GM12878 (cell line): ENCODE measurements around the gene CFAP57. TPM values are rescaled to one million over a fixed set of nuclear protein-coding genes. Genes with fewer than 3 reads are reported as not detected.

ENCODE experiments used
- ATAC-seq: fragments of 200-7000 bp; cut with Tn5 transposase; 3 replicates; pipeline ENCODE4 v1.9.1; 2020; ENCODE audit warnings: mild to moderate bottlenecking, moderate library complexity
- BruUV-seq: library from RNA; stranded (reverse); fragments of 400-500 nt; replicated peaks from 2 replicates; lab custom pipeline; 2021; lab: Mats Ljungman, UMichigan
- CTCF ChIA-PET: fragments of 300-600 bp; sonication (Branson Sonifier 250); formaldehyde crosslinking; extraction: SDS; loops from one replicate; lab custom pipeline; 2021; ENCODE audit warnings: inconsistent platforms; lab: Yijun Ruan, JAX
- POLR2A ChIA-PET: fragments of 350-600 bp; formaldehyde crosslinking; extraction: SDS; loops from one replicate; lab custom pipeline; 2021; ENCODE audit warnings: inconsistent platforms; lab: Charles Lee
- RAD21 ChIA-PET: fragments of 300-600 bp; sonication (Branson Sonifier 250); formaldehyde crosslinking; loops from one replicate; lab custom pipeline; 2023; ENCODE audit warnings: antibody characterized with exemption; ENCODE audit not compliant: unreplicated experiment; lab: Charles Lee
- SMC1A ChIA-PET: fragments of 300-600 bp; sonication (Branson Sonifier 250); formaldehyde crosslinking; loops from one replicate; lab custom pipeline; 2023; ENCODE audit not compliant: unreplicated experiment, uncharacterized antibody; lab: Charles Lee
- DNase-seq: peaks from one replicate; pipeline ENCODE4 v3.0.0-alpha.2; 2011; ENCODE audit warnings: low read depth, low spot score
- FAIRE-seq: peaks from 3 replicates; lab custom pipeline; 2011; peaks lifted over from hg19 to GRCh38; lab: Jason Lieb, UNC
- H2AFZ ChIP-seq: 2 replicates; pipeline ENCODE4 v1.6.0; 2011; ENCODE audit warnings: low read depth, low read length, control low read depth; ENCODE audit not compliant: control insufficient read depth
- H3K27ac ChIP-seq: 2 replicates; pipeline ENCODE4 v1.5.1; 2011; ENCODE audit warnings: control low read depth; ENCODE audit not compliant: control insufficient read depth, insufficient read depth
- H3K27me3 ChIP-seq, 2 experiments: replicated peaks in 1 of 2; 2 replicates each; pipeline versions ENCODE4 v1.6.0 to v1.6.1; 2011; ENCODE audit warnings: low read length in 1 of 2; ENCODE audit not compliant: control insufficient read depth in 2 of 2, insufficient read depth in 2 of 2
- H3K36me3 ChIP-seq, 2 experiments: 2 replicates each; pipeline ENCODE4 v1.5.1; 2011; ENCODE audit warnings: low read length in 1 of 2; ENCODE audit not compliant: control insufficient read depth in 2 of 2, insufficient read depth in 2 of 2
- H3K4me1 ChIP-seq: 2 replicates; pipeline ENCODE4 v1.6.1; 2011; ENCODE audit warnings: mild to moderate bottlenecking, low read length, moderate library complexity, mixed read lengths; ENCODE audit not compliant: control insufficient read depth, insufficient read depth
- H3K4me2 ChIP-seq: 2 replicates; pipeline ENCODE4 v1.6.0; 2011; ENCODE audit warnings: control low read depth; ENCODE audit not compliant: control insufficient read depth, insufficient read depth
- H3K4me3 ChIP-seq: fragments of 200-600 bp; sonication (generic); 2 replicates; pipeline ENCODE4 v1.5.1; 2016
- H3K79me2 ChIP-seq: 2 replicates; pipeline ENCODE4 v1.6.0; 2011; ENCODE audit warnings: low read length; ENCODE audit not compliant: control insufficient read depth, insufficient read depth
- H3K9ac ChIP-seq: 2 replicates; pipeline ENCODE4 v1.8.0; 2011; ENCODE audit warnings: low read length, control low read depth, mixed read lengths; ENCODE audit not compliant: control insufficient read depth, insufficient read depth
- H3K9me3 ChIP-seq: replicated peaks from 3 replicates; pipeline ENCODE4 v1.5.1; 2011; ENCODE audit warnings: mild to moderate bottlenecking, low read length; ENCODE audit not compliant: control insufficient read depth, insufficient read depth
- H4K20me1 ChIP-seq: 2 replicates; pipeline ENCODE4 v1.6.0; 2011; ENCODE audit not compliant: control insufficient read depth, insufficient read depth
- CHD2 ChIP-seq: IDR thresholded peaks from 2 replicates; pipeline ENCODE4 v1.6.1; 2011; ENCODE audit warnings: low read depth, low read length, improper control_type of control experiment, borderline replicate concordance
- EP300 ChIP-seq, 2 experiments: fragments of 150-350 bp in 1 of 2; IDR thresholded peaks; 2 replicates each; pipeline ENCODE4 v1.6.1; 2011 to 2012; ENCODE audit warnings: low read depth in 2 of 2, low read length in 2 of 2, borderline replicate concordance in 1 of 2, improper control_type of control experiment in 1 of 2, inconsistent platforms in 1 of 2; ENCODE audit not compliant: control insufficient read depth in 1 of 2
- EZH2 ChIP-seq: IDR thresholded peaks from 2 replicates; pipeline ENCODE4 v1.6.1; 2012; ENCODE audit warnings: low read depth, mild to moderate bottlenecking, control low read depth, inconsistent platforms, low read length, borderline replicate concordance; ENCODE audit not compliant: control insufficient read depth
- HDAC6 ChIP-seq: fragments of 200-600 bp; sonication (generic); IDR thresholded peaks from one replicate; pipeline ENCODE4 v1.8.0; 2017; ENCODE audit warnings: antibody characterized with exemption; ENCODE audit not compliant: unreplicated experiment
- KLF5 ChIP-seq: fragments of 450-650 bp; IDR thresholded peaks from 2 replicates; pipeline ENCODE4 v1.6.1; 2014; ENCODE audit warnings: mild to moderate bottlenecking; ENCODE audit not compliant: partially characterized antibody
- NFYB ChIP-seq: IDR thresholded peaks from 2 replicates; pipeline ENCODE4 v1.6.1; 2011; ENCODE audit warnings: low read depth, mild to moderate bottlenecking, low read length, improper control_type of control experiment, moderate library complexity; ENCODE audit not compliant: insufficient read depth
- NR2C1 ChIP-seq: fragments of 450-650 bp; IDR thresholded peaks from 2 replicates; pipeline ENCODE4 v1.6.1; 2017; ENCODE audit warnings: antibody characterized with exemption, mild to moderate bottlenecking, moderate library complexity
- STAT3 ChIP-seq: IDR thresholded peaks from 2 replicates; pipeline ENCODE4 v1.6.1; 2011; ENCODE audit warnings: low read depth, low read length, improper control_type of control experiment
- SUZ12 ChIP-seq: fragments of 200-600 bp; sonication (generic); IDR thresholded peaks from one replicate; pipeline ENCODE4 v1.6.1; 2018; ENCODE audit warnings: antibody characterized with exemption, mild to moderate bottlenecking; ENCODE audit not compliant: unreplicated experiment
- WRNIP1 ChIP-seq: IDR thresholded peaks from 2 replicates; pipeline ENCODE4 v1.6.1; 2011; ENCODE audit warnings: low read depth, low read length, improper control_type of control experiment, borderline replicate concordance
- ZNF622 ChIP-seq: fragments of 450-650 bp; IDR thresholded peaks from 2 replicates; pipeline ENCODE4 v1.6.1; 2017; ENCODE audit warnings: mild to moderate bottlenecking, inconsistent platforms
- ZZZ3 ChIP-seq: IDR thresholded peaks from 2 replicates; pipeline ENCODE4 v1.6.1; 2011; ENCODE audit warnings: low read depth; ENCODE audit not compliant: control insufficient read depth, insufficient read length
- WGBS: methylation state at CpG from one replicate; pipeline ENCODE4 v1.1.6; 2016; ENCODE audit warnings: low lambda C conversion rate; ENCODE audit not compliant: insufficient replicate concordance, insufficient coverage; ENCODE audit errors: missing lambda C conversion rate; 5-methylcytosine and 5-hydroxymethylcytosine counted together
- in situ Hi-C: fragments of 300-500 bp; cut with MboI; formaldehyde crosslinking; loops from 9 replicates; pipeline ENCODE4 v1.14.3; 2018; ENCODE audit warnings: mixed read lengths
- intact Hi-C: fragments of 100-400 bp; cut with micrococcal nuclease; formaldehyde crosslinking; loops from one replicate; pipeline ENCODE4 v1.14.2; 2022; ENCODE audit not compliant: unreplicated experiment
- polyA plus RNA-seq, 11 experiments: library from polyadenylated mRNA; depleted of rRNA in 4 of 11; unstranded in 6 of 11; stranded (reverse) in 5 of 11; fragments of >200 nt; fragmentation: Nextera tagmentation in 4 of 11; fragmentation: Illumina TruSeq in 1 of 11; extraction: Ambion mirVana in 4 of 11; extraction: Trizol in 1 of 11; gene quantifications; 1 replicate in 1 of 11; 2 replicates in 10 of 11; pipeline versions ENCODE4 v1.2.1 to v1.2.3, GENCODE V29; 2011 to 2016; ENCODE audit warnings: inconsistent platforms in 2 of 11, missing spikeins in 2 of 11, low read depth in 1 of 11
- total RNA-seq, 4 experiments: library from RNA; depleted of rRNA in 3 of 4; stranded (reverse); fragments of >200 nt in 3 of 4; fragmentation: Illumina TruSeq in 1 of 4; extraction: Trizol in 1 of 4; gene quantifications; 2 replicates each; pipeline versions ENCODE4 v1.2.1 to v1.2.3, GENCODE V29; 2013 to 2021
- TF ChIP-seq, protein P1 (sequence below): fragments of 150-350 bp; IDR thresholded peaks from 2 replicates; pipeline ENCODE4 v1.6.1; 2016; ENCODE audit warnings: low read depth, low read length
- TF ChIP-seq, protein P2 (sequence below): fragments of 150-350 bp; IDR thresholded peaks from 2 replicates; pipeline ENCODE4 v1.6.1; 2014; ENCODE audit warnings: mild to moderate bottlenecking, low read depth, low read length
- TF ChIP-seq, protein P3 (sequence below): fragments of 450-650 bp; IDR thresholded peaks from 2 replicates; pipeline ENCODE4 v1.6.1; 2017; ENCODE audit warnings: mild to moderate bottlenecking

CFAP57 gene
- total and polyA plus RNA-seq, 10 of the 15 experiments (the other 5 are each of a cell fraction or from before 2014, with no cell fraction given): 0.45 to 4.8 (median 1.3) TPM

DNA sequence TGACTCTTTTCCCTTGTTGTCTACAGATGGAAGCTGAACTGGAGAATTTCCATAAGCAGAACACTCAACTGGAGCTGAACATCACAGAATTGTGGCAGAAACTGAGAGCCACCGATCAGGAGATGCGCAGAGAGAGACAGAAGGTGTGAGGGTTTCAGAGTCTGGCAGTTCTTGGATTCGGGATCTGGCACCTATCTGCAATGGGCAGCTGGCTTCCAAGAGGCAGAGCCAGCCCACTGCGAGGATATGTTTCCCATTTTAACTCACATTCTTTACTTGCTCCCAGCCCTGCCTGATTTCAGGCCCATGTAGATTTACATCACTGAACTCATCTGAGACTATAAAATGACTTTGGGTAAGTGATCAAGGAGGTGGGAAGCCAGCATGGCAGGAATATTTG is 60.4 kb downstream of the CFAP57 start (continued):
- TF ChIP-seq, protein P1, sequence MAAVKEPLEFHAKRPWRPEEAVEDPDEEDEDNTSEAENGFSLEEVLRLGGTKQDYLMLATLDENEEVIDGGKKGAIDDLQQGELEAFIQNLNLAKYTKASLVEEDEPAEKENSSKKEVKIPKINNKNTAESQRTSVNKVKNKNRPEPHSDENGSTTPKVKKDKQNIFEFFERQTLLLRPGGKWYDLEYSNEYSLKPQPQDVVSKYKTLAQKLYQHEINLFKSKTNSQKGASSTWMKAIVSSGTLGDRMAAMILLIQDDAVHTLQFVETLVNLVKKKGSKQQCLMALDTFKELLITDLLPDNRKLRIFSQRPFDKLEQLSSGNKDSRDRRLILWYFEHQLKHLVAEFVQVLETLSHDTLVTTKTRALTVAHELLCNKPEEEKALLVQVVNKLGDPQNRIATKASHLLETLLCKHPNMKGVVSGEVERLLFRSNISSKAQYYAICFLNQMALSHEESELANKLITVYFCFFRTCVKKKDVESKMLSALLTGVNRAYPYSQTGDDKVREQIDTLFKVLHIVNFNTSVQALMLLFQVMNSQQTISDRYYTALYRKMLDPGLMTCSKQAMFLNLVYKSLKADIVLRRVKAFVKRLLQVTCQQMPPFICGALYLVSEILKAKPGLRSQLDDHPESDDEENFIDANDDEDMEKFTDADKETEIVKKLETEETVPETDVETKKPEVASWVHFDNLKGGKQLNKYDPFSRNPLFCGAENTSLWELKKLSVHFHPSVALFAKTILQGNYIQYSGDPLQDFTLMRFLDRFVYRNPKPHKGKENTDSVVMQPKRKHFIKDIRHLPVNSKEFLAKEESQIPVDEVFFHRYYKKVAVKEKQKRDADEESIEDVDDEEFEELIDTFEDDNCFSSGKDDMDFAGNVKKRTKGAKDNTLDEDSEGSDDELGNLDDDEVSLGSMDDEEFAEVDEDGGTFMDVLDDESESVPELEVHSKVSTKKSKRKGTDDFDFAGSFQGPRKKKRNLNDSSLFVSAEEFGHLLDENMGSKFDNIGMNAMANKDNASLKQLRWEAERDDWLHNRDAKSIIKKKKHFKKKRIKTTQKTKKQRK: no peak
- no peak for TF ChIP-seq ZNF622
- TF ChIP-seq EZH2: no peak
- TF ChIP-seq ZZZ3: no peak

DNA sequence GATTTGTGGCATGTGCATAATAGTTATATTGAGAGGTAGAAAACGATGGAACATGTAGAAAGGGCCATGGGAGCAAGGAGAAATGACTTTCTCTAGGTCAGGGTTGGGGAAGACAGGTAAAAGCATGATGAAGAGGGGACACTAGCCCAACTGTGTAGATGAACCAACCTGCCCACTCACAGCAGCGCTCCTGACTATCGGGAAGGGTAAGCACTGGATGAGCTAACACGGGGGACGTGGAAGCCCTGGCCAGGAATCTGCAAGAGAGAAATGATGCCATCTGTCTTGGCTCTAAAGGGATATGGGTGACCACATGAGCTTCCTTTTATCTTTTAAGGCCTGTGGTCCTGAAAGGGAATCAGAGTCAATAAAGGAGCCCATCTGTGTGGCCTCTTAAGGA is 61.5 kb downstream of the CFAP57 start:
- Histone ChIP-seq H3K4me3 (no peak overlapping the region), H3K9ac (no peak overlapping the region), H3K36me3 (peaks cover 3 to 6% of the 10 kb centered on the region in 2 experiments; a peak in 2 of 4 replicates), H3K4me2 (no peak overlapping the region), H3K27ac (no peak overlapping the region), H3K79me2 (no peaks in the 10 kb centered on the region), H3K4me1 (peaks cover 5% of the 10 kb centered on the region), H3K27me3 (no peaks in the 10 kb centered on the region), H2AFZ (no peak overlapping the region), H4K20me1 (no peaks in the 10 kb centered on the region), H3K9me3 (no peaks in the 10 kb centered on the region)
- ChIA-PET SMC1A (interaction anchor here (0.8 kb wide), 1 partner anchor 124 kb away, joined by 4 read pairs; no protein-coding TSS in a partner anchor), RAD21 (interaction anchor here (1.5 kb wide), 1 partner anchor 181 kb away, joined by 4 read pairs; no protein-coding TSS in a partner anchor), CTCF (interaction anchor here (1.0 to 1.1 kb wide), 2 partner anchors 156 to 181 kb away, joined by 3 to 4 read pairs; partner anchors contain the start of genes MED8 and SZT2), POLR2A (interaction anchor here (0.6 kb wide), 1 partner anchor 292 kb away, joined by 4 read pairs; no protein-coding TSS in a partner anchor)
- WGBS: 91% methylated on average over 5 of the region's 5 CpGs
- in situ Hi-C loops: no loop called here
- intact Hi-C loops: no loop called here
- no peak for DNase-seq
- no peak for FAIRE-seq
- ATAC-seq: no peak
- TSS peak; percentile 41 for BruUV-seq
- TF ChIP-seq HDAC6: no peak
- TF ChIP-seq, protein P2, sequence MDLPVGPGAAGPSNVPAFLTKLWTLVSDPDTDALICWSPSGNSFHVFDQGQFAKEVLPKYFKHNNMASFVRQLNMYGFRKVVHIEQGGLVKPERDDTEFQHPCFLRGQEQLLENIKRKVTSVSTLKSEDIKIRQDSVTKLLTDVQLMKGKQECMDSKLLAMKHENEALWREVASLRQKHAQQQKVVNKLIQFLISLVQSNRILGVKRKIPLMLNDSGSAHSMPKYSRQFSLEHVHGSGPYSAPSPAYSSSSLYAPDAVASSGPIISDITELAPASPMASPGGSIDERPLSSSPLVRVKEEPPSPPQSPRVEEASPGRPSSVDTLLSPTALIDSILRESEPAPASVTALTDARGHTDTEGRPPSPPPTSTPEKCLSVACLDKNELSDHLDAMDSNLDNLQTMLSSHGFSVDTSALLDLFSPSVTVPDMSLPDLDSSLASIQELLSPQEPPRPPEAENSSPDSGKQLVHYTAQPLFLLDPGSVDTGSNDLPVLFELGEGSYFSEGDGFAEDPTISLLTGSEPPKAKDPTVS: no peak
- TF ChIP-seq EP300 (IDR thresholded peaks at IDR 0.05; ENCODE audit: borderline replicate concordance in 1 of 2, control insufficient read depth in 1 of 2, low read depth in 2 of 2, low read length in 2 of 2): no peak
- TF ChIP-seq KLF5: no peak
- no peak for TF ChIP-seq NR2C1
- no peak for TF ChIP-seq WRNIP1
- no peak for TF ChIP-seq STAT3
- TF ChIP-seq NFYB: no peak
- no peak for TF ChIP-seq CHD2
- TF ChIP-seq, protein P3, sequence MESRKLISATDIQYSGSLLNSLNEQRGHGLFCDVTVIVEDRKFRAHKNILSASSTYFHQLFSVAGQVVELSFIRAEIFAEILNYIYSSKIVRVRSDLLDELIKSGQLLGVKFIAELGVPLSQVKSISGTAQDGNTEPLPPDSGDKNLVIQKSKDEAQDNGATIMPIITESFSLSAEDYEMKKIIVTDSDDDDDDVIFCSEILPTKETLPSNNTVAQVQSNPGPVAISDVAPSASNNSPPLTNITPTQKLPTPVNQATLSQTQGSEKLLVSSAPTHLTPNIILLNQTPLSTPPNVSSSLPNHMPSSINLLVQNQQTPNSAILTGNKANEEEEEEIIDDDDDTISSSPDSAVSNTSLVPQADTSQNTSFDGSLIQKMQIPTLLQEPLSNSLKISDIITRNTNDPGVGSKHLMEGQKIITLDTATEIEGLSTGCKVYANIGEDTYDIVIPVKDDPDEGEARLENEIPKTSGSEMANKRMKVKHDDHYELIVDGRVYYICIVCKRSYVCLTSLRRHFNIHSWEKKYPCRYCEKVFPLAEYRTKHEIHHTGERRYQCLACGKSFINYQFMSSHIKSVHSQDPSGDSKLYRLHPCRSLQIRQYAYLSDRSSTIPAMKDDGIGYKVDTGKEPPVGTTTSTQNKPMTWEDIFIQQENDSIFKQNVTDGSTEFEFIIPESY: no peak
- TF ChIP-seq SUZ12: no peak
